DMS53 treated with DMSO at 0.1 percent for 48 hours (cell line): ENCODE data around the gene SLC43A1.

Source experiments
- DNase-seq: peaks from one replicate; lab custom pipeline; 2025; ENCODE audit not compliant: unreplicated experiment; lab: John Stamatoyannopoulos, UW

Gene SLC43A1

GRCh38 chr11:57479911-57480310, 35.6 kb downstream of the SLC43A1 start:
- DNase-seq, result no peak

- no peak for DNase-seq
Observed at GRCh38 chr11:57479021-57479663, 36.4 kb downstream of the SLC43A1 start.

- no peak for DNase-seq
Observed at GRCh38 chr11:57477507-57478189, 37.9 kb downstream of the SLC43A1 start.

GRCh38 chr11:57476757-57477506, 38.6 kb downstream of the SLC43A1 start:
- DNase-seq, result no peak

- DNase-seq, result no peak
Observed at GRCh38 chr11:57476047-57476756, 39.3 kb downstream of the SLC43A1 start.

GRCh38 chr11:57475671-57476046, 39.8 kb downstream of the SLC43A1 start:
- DNase-seq, result no peak

GRCh38 chr11:57475191-57475590, 40.3 kb downstream of the SLC43A1 start:
- DNase-seq, result no peak

- DNase-seq, result no peak
Observed at GRCh38 chr11:57474803-57475115, 40.7 kb downstream of the SLC43A1 start.

- no peak for DNase-seq
Observed at GRCh38 chr11:57474017-57474802, 41.3 kb downstream of the SLC43A1 start.

- no peak for DNase-seq
Observed at GRCh38 chr11:57473285-57473841, 42.1 kb downstream of the SLC43A1 start.

- no peak for DNase-seq
Observed at GRCh38 chr11:57471496-57471895, 44.0 kb downstream of the SLC43A1 start.

GRCh38 chr11:57469268-57469667, 46.2 kb downstream of the SLC43A1 start:
- DNase-seq, result no peak

- no peak for DNase-seq
Observed at GRCh38 chr11:57468276-57468675, 47.2 kb downstream of the SLC43A1 start.

GRCh38 chr11:57467508-57468157, 47.9 kb downstream of the SLC43A1 start:
- DNase-seq, result no peak

- DNase-seq, result no peak
Observed at GRCh38 chr11:57466680-57467079, 48.8 kb downstream of the SLC43A1 start.

- no peak for DNase-seq
Observed at GRCh38 chr11:57464539-57465181, 50.8 kb downstream of the SLC43A1 start.

GRCh38 chr11:57463671-57464538, 51.6 kb downstream of the SLC43A1 start:
- no peak for DNase-seq

GRCh38 chr11:57462597-57462996, 52.9 kb downstream of the SLC43A1 start:
- no peak for DNase-seq
